Embryonic facial prominence (tissue), 1 donor: ENCODE measurements around the gene TNFAIP8L1.

Source experiments
- DNase-seq: peaks from one replicate; pipeline ENCODE4 v3.0.0-alpha.2; 2016; ENCODE audit errors: extremely low spot score

TNFAIP8L1 gene

DNA sequence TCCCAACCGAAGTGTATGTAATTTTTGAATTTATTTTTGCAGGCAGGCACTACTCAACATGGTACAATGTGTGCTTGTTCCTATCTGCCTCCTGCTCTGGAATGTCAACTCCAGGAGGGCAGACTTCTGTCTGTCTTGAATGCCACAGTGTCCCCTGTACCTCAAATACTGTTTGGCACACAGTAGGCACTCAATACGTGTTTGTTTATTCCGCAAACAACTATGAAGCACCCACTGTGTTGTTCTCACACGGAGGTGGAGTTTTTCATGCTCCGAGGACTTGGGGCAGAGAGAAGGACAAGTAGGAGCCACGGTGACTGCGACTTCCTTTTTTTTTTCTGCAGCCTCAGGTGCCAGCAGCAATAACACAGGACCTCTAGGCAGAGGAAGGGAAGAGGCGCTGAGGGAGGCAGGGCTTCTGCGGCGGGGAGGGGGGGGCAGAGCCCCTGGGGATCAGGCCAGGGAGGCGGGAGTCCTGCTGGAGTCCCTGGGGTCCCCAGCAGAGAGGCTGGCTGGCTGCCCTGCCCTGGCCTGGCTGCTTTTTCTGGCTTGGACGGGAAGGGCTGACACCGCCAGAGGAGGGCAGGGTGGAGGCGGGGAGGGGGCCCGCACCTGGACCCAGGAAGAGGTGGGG, 29.3 kb upstream of the TNFAIP8L1 start:
- DNase-seq, result no peak

DNA sequence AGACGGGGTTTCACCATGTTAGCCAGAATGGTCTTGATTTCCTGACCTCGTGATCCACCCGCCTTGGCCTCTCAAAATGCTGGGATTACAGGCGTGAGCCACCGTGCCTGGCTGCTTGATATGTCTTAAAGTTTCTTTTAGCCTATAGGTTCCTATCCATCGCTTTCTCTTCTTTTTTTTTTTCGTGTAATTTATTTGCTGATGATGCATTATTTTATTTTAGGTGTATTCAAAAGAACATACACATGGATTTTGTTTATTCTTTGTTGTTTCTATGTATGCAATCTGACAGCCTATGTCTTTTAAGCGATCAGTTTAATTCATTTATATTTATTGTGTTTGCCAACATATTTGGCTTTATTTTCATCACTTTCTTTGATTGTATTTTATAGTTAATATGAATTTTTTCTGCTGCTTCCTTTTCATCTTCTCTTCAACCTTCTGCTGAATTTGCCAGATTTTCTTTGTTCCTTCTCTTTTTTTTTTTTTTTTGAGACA, 26.0 kb upstream of the TNFAIP8L1 start:
- no peak for DNase-seq

DNA sequence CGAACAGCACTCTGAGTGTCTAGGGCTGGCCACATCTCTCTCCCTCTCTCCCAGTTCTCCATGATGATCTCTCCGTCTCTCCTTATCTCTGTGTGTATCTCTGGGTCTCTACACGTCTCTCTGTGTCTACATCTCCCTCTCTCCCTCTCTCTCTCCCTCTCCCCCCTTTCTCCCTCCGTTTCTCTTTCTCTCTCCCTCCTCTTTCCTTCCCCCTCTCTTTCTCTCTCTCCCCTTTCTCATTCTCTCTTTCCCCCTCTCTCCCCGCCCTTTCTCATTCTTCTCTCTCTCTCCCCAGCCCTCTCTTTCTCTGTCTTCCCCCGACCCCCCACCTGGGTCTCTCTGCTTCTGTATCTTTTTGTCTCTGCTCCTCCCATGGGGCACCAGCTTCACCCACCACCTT, 21.3 kb upstream of the TNFAIP8L1 start:
- DNase-seq, result no peak

DNA sequence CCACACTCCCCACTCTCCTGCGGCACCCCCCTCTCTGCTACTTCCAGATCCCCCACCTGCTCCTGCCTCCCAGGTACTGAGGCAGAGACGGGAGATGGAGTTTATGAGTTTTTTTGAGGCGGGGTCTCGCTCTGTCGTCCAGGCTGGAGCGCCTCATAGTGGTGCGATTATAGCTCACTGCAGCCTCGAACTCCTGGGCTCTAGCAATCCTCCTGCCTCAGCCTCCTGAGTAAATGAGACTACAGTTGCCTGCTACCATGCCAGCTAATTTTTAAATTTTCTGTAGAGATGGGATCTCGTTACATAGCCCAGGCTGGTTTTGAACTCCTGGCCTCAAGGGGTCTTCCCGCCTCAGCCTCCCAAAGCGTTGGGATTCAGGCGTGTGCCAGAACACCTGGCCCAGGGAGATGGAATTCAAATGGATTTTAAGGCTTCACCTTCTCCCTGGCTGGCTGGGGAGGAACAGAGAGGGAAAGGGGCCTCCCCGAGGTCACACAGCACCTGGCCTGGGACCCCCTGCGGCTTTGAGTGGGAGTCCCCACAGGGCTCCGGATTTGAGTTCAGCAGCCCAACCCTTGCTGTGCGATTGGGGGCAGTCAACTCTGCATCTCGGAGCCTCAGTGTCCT, 19.5 kb upstream of the TNFAIP8L1 start:
- DNase-seq, result no peak

DNA sequence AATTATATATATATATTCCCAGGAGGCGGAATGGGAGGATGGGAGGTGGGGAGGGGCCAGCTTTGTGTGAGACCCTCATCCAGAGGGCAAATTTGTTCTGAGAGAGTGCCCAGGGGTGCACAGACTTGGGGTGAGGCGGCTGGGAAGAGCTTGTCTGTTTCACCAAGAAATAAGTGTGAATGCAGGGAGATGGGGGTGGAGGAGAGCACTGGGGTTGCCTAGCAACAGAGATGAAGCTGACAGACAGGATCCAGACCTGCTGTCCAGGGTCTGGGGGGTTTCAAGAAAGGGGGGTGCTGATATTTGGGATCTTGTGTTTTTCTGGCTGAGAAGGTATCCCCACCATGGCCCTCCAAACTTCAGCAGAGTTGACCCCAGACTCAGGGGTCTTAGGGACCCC, 18.6 kb upstream of the TNFAIP8L1 start:
- no peak for DNase-seq

DNA sequence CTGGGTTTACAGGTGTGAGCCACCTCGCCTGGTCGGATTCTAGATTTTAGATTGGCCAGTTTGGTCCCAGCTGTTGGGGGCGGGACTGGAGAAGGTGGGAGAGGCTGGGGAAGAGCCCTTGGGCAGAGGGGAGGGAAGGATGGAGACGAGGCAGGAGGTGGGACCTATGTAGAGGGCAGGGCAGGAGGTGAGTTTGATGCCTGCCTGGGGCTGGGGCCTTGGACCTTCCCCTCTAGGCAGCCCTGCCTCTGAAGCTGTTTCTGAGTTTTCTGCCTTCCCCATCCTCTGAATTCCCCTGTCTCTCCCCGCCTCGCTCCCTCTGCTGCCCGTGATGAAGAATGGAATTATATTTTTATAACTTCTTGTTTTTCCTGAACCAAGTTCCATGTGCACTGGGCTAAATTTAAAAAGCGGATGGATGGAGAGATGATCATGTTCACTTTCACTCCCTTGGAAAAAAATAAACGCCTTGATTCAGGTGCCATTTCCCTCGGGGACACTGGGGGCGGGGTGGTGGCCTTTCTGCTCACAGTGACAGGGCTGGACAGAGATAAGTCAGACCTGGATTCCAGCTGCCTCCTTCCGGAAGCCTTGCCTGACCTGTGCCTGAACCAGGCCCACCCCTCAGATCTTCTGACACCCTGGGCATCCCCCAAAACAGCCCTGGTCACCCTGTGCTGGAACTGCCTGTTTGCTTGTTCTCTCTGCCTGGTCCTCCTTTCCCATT, 16.5 kb upstream of the TNFAIP8L1 start:
- no peak for DNase-seq

DNA sequence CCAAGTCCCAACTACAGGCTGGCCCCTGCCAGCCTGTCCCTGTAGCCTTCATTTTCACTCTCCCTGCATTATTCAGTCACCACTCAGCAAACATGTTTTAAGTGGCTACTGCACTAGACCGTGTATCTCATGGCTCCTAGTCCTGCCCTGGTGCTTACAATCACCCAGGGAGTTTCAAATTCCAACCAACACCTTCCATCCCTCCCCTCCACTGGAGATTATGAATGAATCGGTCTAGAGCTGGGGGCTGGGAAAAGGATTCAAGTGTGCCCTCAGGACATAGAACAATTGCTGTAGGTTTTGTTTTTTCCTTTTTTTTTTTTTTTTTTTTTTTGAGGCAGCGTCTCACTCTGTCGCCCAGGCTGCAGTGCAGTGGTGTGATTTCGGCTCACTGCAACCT, 15.0 kb upstream of the TNFAIP8L1 start:
- no peak for DNase-seq

DNA sequence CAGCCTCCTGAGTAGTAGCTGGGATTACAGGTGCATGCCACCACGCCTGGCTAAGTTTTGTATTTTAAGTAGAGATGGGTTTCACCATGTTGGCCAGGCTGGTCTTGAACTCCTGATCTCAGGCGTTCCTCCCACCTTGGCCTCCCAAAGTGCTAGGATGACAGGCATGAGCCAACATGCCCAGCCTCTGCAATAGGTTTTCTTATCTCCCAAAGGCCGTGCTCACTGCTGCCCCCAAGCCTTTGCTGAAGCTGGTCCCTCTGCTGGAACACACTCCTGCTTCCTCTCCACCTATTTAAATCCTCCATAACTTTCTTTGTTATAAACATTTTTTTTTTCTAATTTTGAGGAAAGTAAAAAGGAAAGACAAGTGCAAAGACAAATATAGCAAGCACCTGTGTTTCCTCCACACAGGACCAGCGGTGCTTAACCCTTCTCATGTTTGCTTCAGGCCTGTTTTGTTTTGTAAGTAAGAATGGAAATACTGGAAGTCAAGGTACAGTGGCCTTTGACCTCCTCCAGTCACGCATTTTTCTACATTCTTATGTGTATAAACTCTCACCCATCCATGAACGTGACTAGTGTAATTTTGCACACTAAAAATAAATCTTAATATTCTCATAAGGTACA, 14.5 kb upstream of the TNFAIP8L1 start:
- no peak for DNase-seq

DNA sequence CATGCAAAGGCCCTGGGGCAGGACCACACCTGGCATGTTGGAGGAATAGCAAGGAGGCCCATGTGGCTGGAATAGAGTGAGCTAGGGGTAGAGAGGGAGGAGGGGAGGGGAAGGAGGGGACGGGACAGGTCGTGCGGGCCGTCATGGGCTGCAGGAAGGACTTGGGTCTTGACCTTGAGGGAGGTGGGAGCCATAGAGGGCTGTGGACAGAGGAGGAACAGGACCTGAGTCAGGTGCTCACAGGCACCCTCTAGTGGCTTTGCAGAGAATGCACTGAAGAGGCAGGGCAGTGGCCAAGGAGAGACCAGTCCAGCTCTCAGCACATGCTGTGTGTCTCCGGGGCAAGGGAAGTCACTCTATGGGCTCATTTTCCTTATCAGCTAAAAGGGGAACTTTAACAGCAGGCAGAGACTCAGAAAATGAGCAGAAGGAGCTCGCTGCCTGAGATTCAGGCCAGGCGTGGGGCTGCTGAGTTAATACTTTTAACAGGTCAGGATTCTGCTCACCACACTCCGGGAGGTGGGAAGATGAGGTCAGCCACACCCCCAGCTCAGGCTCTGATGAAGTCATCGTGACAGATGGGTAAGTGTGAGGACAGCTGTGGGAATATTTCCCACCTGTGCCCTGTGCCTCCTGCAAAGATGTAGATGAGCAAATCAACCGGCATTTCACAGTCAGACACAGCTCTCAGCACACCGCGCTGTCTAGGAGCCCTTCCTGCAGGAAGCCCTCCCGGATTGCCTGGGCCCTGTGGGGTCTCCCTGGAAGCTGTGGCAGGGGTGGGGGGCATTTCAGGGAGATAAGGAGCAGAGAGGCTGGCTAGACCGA, 6.0 kb upstream of the TNFAIP8L1 start:
- DNase-seq, result no peak

DNA sequence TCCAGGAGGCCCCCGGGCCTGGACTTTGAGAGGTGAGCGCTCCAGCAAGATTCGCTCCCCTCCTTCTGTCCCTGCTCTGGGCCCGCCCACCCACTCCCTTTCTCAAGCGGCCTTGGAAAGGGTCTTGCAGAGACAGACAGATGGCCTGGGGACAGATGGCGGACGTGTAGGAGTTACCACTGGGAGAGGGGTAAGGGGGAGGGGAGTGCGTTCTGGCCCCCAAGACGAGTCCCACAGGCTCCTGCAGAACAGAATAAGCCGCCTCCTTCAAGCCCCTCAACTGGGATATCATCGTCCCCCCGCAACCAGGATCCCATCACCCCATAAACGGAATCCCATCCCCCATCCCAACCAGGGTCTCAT, 3.6 kb upstream of the TNFAIP8L1 start:
- no peak for DNase-seq

DNA sequence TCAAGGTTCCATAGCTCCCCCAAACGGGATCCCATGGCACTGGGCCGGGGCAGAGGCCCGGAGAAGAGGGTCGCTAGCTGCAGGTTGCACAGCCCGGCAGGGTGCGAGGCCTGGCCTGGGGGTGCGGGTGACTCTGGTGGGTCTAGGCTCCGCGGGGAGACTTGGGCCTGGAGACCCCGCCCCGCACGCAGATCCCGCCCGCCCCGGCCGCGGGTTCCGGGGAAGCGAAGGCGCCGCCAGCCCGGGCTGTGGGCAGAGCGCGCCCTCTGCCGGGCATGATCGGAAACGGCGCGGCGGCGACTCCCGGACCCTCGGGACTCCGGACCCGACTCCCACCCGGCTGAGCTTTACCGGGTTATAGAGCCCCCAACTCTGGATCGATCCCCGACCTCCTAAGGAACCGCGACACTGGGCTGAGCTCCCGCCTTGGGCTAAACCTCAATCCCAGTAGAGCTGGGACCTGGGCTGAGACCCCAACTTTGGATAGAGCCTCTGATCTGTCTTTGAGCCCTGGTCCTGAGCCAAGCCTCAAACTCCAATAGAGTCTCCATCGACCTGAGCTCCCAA, 3.1 kb upstream of the TNFAIP8L1 start:
- DNase-seq, result peak; percentile 57

DNA sequence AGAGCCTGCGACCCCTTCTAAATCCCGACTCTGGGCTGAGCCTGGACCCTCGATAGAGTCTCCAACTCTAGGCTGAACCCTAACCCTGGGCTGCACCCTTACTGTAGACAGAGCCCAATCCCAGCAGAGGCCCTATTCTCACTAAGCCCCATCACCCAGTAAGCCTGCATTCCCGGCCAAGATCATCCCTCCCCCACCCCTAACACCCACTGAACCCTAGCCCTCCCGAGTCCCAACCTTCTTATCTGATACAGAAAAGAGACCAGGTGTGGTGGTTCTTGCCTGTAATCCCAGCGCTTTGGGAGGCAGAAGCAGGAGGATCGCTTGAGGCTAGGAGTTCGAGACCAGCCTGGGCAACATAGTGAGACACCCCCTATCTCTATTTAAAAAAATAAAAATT, 2.6 kb upstream of the TNFAIP8L1 start:
- DNase-seq, result no peak

DNA sequence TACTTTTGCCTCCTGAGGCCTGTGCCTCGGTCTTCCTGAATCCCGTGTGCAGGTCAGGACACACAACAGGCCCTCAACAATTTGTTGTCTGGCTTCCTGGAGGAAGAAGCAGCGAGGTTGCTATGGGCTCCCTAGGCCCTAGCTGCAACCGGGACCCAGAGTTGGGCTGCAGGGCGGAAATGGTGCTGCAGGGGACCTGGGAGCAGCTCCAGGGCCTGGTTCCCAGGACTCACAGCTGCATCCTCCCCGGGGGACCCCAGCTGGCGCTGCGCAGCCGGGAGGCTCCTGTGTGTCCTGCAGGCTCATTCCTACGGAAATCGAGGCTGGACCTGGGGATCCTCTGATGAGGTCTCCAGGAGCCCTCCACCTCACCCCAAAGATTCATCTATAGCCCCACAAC, 999 bp upstream of the TNFAIP8L1 start:
- DNase-seq, result no peak

DNA sequence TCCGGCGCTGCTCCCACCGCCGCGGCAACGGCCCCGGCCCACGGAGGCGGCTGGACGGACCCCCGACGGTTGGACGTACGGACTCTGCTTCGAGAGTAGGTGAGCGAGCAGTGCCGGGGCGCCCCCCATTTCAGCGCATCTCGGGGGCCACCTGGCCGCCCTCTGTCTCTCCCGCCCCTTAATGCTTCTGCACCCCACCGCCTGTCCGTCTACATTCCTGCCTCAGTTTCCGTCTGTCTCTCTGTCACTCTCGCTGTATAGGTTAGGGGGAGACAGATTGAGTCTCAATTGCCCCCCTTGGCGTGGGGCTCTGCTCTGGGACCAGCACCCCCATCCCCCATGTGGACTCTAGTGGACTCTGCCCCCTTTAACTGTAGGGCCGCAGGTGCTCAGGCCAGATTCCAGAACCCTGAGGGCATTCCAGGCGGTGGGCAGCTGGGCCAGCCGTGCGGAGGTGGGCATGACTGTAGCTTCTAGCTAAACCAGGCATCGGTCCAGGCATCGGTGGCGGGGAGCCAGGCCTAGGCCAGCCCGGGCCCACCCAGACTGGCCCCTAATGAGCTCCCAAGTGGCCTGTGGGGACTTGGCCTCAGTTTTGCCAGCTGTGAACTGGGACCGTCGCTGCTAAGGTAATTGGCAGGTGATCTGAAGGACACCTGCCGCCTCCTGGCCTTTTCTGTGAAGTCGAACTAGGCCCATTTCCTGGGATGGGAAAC, 373 bp downstream of the TNFAIP8L1 start:
- no peak for DNase-seq

DNA sequence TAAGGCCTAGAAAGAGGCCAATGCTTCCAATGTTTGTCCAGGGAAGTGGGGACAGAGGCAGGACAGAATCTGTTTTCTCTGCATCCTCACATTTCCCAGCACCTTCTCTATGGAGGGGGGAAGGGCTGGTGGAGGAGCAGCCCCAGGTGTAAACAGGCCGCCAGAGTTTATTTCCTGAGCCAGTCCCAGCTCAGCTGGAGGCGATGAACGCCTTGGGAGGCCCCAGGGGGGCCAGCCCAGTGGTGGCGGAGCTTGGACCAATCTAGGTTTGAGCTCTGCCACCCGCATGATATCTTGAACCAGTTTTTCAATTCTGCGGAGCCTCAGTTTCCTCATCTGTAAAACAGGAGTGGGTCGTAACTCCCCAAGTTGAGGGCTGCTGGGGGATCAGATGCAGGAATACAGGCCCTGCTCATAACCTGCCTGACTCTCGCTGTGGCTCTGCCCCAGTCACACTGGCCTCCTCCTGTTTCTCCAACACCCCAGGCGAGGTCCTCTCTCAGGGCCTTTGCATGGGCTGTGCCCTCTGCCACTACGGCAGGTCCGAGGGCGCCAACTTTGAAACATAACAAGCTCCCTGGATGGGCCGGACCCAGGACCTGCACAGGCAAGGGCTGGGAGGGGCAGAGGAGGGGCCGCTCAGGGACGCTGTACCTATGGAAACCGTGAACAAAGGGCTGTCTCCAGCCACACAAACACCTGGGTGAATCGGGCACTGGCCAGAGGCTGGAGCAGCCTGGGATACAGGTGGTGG, 1.1 kb downstream of the TNFAIP8L1 start:
- DNase-seq, result no peak

DNA sequence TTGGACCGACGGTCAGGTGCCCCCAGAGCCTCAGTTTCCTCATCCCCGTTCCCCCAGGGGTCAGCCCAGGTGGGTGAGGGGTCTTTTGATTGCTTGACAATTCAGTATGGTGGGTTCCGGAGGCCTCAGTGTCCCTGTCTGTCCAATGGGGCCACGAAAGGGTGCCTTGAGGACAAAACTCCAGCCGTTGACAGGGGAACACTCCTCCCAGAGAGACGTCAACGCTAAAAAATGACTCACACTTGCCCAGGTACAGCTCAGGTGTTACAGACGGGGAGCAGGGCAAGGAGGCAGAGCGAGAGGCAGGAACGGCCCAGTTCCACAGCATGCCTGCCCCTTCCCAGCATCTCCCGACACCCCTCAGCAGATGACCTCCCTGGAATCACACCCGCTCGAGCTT, 1.8 kb downstream of the TNFAIP8L1 start:
- DNase-seq, result no peak

DNA sequence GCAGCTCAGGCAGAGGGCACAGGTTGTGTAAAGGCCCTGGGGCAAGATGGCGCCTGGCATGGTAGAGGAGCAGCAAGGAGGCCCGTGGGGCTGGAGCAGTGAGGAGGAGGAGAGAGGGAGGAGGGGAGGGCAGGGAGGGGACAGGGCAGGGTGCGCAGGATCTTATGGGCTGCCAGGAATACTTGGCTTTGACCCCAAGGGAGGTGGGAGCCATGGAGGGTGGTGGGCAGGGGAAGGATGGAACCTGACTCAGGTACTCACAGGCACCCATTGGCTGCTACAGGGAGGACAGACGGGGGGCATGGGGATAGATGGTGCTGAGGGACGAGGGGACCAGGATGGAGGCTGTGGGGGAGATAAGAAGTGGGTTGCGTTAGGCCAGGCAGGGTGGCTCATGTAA, 3.3 kb downstream of the TNFAIP8L1 start:
- no peak for DNase-seq

DNA sequence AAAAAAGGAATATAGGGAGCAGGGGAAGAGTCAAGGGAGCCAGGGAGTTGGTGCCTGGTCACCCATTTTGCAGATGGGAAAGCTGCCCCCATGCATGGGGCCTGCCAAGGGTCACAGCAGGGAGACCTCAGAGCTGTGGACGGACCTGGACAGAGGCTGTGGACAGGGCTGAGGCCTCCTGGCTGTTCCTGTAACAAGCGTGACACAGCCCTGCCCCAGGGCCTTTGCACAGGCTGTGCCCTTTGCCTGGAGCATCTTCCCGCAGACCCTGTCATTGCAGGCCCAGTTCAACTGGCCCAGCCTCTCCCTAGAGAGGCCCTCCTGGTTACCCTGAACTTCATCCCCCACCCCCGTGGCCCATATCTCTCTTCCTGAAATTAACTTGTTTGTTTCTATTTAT, 6.4 kb downstream of the TNFAIP8L1 start:
- DNase-seq, result no peak

DNA sequence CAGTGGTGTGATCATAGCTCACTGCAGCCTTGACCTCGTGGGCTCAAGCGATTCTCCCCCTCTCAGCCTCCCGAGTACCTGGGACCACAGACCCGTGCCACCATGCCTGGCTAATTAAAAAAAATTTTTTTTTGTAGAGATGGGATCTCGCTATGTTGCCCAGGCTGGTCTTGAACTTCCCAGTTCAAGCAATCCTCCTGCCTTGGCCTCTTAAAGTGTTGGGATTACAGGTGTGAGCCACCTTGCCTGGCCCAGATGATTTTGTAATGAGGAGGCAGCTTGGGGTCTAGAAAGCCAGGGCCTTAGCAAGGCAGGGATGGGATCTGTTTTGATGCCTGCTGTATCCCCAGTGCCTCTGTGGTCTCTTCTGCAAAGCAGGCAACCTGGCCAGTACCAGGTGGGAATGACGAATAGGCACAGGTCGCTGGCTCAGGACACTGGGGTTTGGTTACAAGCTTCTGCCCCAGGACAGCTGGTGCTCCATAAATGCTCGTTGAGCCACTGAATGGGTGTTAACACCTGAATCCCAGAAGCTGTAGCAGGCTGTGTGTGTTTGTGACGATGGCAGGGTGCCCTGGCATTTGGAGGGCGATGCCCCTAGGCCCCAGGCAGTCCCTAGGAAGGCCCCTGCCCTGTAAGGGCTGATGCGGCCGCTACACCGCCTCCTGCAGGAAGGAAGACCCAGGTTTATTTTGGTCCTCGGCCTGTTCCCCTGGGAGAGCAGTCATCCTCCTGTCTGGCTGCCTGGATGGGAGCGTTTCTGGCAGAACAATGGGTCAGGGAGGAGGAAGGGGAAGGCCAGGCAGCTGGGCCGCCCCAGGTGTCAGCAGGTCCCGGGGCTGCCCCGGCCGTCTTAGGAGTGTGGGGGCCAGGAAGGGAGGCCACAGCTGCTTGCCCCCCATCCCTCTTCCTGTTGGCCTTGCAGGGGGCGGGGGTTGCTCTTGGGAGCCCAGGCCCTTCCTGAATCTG, 8.6 kb downstream of the TNFAIP8L1 start:
- no peak for DNase-seq
